ENCODE measurements around the gene SMAD7. TPM values are rescaled to one million over a fixed set of nuclear protein-coding genes. Genes with fewer than 3 reads are reported as not detected.

The SMAD7 gene
- total RNA-seq, 2 experiments from 2014 or later, result 17.4 to 18.1 TPM

DNA sequence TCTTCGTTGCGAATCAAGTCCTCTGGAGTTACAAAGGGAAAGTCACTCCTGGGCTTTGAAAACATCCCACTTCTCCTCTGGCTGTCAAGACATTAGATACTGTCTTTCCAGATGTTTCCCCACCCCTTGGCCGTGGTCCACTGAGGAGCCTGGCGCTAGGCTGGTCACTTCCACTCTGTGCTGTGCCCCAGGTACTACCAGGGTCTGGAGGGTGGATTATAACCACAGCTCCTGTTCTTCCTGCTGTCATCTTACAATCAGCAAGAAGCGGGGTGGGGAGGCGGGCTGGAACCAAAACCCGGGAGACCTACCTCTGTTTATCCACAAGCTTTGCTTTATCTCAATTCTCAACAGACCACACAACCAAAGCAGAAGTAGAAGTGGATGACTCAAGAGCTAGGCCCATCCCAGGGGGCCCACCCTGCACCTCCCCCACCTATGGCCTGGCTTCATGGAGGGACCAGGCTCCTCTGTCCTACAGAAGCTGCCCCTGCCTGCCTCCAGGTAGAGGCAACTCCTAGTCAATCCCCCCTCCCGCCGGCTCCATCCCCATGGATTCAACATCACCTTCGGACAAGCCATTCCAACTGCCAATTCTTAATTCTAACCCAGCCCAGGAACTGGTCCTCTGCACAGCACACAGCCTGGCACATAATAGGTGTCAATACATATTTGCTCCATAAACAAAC lies 17.8 kb downstream of the SMAD7 start:
- DNase-seq, result no peak
- ChIA-PET POLR2A (interaction anchor here (0.9 to 1.6 kb wide), 5 partner anchors 9 to 554 kb away, joined by 3 to 4 read pairs (median 3); partner anchors contain the start of gene C18orf32), CTCF (interaction anchor here (1.0 kb wide), 1 partner anchor 20 kb away, joined by 3 read pairs; no protein-coding TSS in a partner anchor)
- Mint-ChIP-seq H3K9me3 (no peaks in the 10 kb centered on the region), H3K4me3 (peak overlapping the region; percentile 50), H3K27ac (peak overlapping the region; percentile 89), H3K4me1 (ENCODE audit: low read depth) (peaks cover 92% of the 10 kb centered on the region), H3K36me3 (ENCODE audit: low read depth) (peaks cover 26% of the 10 kb centered on the region), H3K27me3 (no peaks in the 10 kb centered on the region)
- TF ChIP-seq, protein P1, sequence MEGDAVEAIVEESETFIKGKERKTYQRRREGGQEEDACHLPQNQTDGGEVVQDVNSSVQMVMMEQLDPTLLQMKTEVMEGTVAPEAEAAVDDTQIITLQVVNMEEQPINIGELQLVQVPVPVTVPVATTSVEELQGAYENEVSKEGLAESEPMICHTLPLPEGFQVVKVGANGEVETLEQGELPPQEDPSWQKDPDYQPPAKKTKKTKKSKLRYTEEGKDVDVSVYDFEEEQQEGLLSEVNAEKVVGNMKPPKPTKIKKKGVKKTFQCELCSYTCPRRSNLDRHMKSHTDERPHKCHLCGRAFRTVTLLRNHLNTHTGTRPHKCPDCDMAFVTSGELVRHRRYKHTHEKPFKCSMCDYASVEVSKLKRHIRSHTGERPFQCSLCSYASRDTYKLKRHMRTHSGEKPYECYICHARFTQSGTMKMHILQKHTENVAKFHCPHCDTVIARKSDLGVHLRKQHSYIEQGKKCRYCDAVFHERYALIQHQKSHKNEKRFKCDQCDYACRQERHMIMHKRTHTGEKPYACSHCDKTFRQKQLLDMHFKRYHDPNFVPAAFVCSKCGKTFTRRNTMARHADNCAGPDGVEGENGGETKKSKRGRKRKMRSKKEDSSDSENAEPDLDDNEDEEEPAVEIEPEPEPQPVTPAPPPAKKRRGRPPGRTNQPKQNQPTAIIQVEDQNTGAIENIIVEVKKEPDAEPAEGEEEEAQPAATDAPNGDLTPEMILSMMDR (IDR thresholded peaks at IDR 0.05), result no peak
- no peak for ATAC-seq
- intact Hi-C loops (cut with micrococcal nuclease), result no loop called here

DNA sequence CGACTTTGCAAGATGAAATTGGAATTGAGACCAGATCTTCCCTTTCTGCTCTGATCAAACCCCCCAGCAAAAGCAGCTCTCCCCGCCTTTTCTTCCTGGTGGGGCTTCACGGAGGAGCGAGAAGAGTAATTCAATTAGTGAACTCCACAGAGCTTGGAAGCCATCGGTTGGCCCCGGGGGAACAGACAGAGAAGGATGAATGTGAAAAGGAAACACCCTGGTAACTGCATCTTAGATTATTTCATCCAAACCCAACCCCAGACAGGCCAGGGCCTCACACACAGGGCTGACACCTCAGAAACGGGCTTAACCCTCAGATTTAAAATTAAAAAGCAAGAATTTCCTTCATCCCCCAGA lies 18.3 kb downstream of the SMAD7 start:
- no peaks in the 10 kb centered on the region for H3K27me3 Mint-ChIP-seq
- H3K27ac Mint-ChIP-seq, result peak overlapping the region; percentile 89
- DNase-seq (no peak), ATAC-seq (no peak)
- H3K4me3 Mint-ChIP-seq, result peak overlapping the region; percentile 50
- POLR2A ChIA-PET, result interaction anchor here (0.9 to 1.6 kb wide), 6 partner anchors 8 to 555 kb away, joined by 3 to 4 read pairs (median 3); partner anchors contain the start of gene C18orf32
- no peaks in the 10 kb centered on the region for H3K9me3 Mint-ChIP-seq
- CTCF ChIA-PET, result interaction anchor here (1.0 kb wide), 1 partner anchor 19 kb away, joined by 3 read pairs; no protein-coding TSS in a partner anchor
- TF ChIP-seq, protein P1 (IDR thresholded peaks at IDR 0.05), result no peak
- intact Hi-C loops (cut with micrococcal nuclease), result no loop called here
- H3K36me3 Mint-ChIP-seq (ENCODE audit: low read depth), result peaks cover 27% of the 10 kb centered on the region
- peaks cover 91% of the 10 kb centered on the region for H3K4me1 Mint-ChIP-seq (ENCODE audit: low read depth)

DNA sequence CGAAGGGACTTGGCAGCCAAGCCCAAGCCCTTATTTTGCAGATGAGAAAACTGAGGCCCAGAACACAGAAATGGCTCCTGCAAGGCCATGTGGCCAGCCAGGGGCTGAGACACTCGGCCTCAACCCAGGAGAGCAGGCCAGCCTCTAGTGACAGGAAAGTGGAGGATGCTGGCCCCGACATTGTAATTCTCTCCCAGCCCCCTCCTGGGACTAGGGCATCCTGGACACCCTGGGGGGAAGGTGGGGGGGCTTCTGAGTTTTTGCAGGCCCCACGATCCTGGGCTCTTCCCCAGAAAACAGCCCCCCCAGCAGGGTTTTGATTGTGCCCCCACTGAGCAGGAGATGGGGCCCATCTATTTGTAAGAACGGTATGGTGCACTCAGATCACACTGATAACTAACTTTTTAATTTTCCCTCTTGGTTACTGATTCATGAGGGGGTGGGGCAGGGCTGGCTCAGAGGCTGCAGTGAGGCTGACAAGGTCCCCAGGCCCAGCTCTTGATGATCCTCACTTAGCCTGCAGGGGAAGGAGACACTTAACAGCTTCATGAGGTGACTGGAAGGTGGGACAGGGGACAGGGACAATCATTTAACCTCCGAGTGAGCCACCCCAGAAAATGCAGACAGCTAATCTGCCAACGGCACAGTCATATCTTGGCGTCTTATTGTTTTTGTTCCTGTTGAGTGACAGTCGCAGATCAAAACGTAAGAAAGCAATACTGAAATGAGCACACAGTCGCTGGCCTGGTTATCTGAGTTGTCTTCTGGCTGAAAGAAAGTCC lies 18.9 kb downstream of the SMAD7 start:
- TF ChIP-seq, protein P1 (IDR thresholded peaks at IDR 0.05), result no peak
- peak overlapping the region; percentile 50 for H3K4me3 Mint-ChIP-seq
- peak; percentile 40 for ATAC-seq

DNA sequence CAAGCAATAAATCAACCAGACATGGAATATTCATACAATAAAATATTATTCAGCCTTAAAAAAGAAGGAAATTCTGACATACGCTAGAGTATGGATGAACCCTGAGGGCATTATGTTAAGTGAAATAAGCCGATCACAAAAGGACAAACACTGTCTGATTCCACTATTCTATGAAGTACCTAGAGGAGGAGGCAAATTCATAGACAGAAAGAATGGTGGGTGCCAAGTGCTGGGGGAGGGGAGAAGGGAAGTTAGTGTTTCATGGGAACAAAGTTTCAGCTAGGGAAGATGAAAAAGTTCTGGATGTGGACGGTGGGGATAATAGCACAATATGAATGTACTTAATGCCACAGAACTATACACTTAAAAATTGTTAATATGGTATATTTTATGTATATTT lies 19.8 kb downstream of the SMAD7 start:
- H3K27ac Mint-ChIP-seq, result no peak overlapping the region
- POLR2A ChIA-PET, result interaction anchor here (0.9 kb wide), 1 partner anchor 19 kb away, joined by 3 read pairs; no protein-coding TSS in a partner anchor

More for the DNA sequence above, 18.9 kb downstream of the SMAD7 start:
- intact Hi-C loops (cut with micrococcal nuclease), result no loop called here
- H3K9me3 Mint-ChIP-seq, result no peaks in the 10 kb centered on the region
- ChIA-PET POLR2A (interaction anchor here (0.9 to 1.4 kb wide), 6 partner anchors 9 to 555 kb away, joined by 3 to 4 read pairs (median 3); partner anchors contain the start of gene C18orf32), CTCF (interaction anchor here (1.0 kb wide), 1 partner anchor 19 kb away, joined by 3 read pairs; no protein-coding TSS in a partner anchor)
- no peaks in the 10 kb centered on the region for H3K27me3 Mint-ChIP-seq
- DNase-seq, result peak; percentile 72
- peaks cover 28% of the 10 kb centered on the region for H3K36me3 Mint-ChIP-seq (ENCODE audit: low read depth)
- peaks cover 92% of the 10 kb centered on the region for H3K4me1 Mint-ChIP-seq (ENCODE audit: low read depth)
- peak overlapping the region; percentile 89 for H3K27ac Mint-ChIP-seq

More for the DNA sequence above, 19.8 kb downstream of the SMAD7 start:
- Mint-ChIP-seq H3K4me1 (ENCODE audit: low read depth) (peaks cover 93% of the 10 kb centered on the region), H3K9me3 (no peaks in the 10 kb centered on the region), H3K27me3 (no peaks in the 10 kb centered on the region), H3K4me3 (no peak overlapping the region), H3K36me3 (ENCODE audit: low read depth) (peaks cover 30% of the 10 kb centered on the region)
- CTCF ChIA-PET, result interaction anchor here (0.7 kb wide), 1 partner anchor 9 kb away, joined by 3 read pairs; no protein-coding TSS in a partner anchor
- DNase-seq (no peak), ATAC-seq (no peak)
- intact Hi-C loops (cut with micrococcal nuclease), result no loop called here
- TF ChIP-seq, protein P1 (IDR thresholded peaks at IDR 0.05), result no peak

All from activated CD8-positive, alpha-beta T cell treated with anti-CD3 and anti-CD28 coated beads for 36 hours (primary cell).